M059J (cell line): ENCODE data around the gene RPE. TPM values are rescaled to one million over a fixed set of nuclear protein-coding genes. Genes with fewer than 3 reads are reported as not detected.

Experiments
- DNase-seq: peaks from one replicate; pipeline ENCODE4 v3.0.0-alpha.2; 2012; ENCODE audit warnings: low read depth
- total RNA-seq: library from RNA; depleted of rRNA; stranded (reverse); fragments of >200 nt; shearing (Covaris generic); gene quantifications from 2 replicates; pipeline ENCODE4 v1.2.3, GENCODE V29; 2014; rRNA removed

RPE gene
- total RNA-seq = 79.5 and 114 TPM in 2 replicates

GRCh38 chr2:210002158-210003157, at the start of gene RPE:
TSS of gene RPE (plus strand) at chr2:210002638. CDS start at chr2:210002662, 24 bp downstream.
- DNase-seq = peak; percentile 92

- no peak for DNase-seq
Observed at GRCh38 chr2:209956271-209956670, 46.2 kb upstream of the RPE start.

GRCh38 chr2:209958016-209958415, 44.4 kb upstream of the RPE start:
- DNase-seq = no peak

GRCh38 chr2:209960045-209960444, 42.4 kb upstream of the RPE start:
- DNase-seq = no peak

GRCh38 chr2:209960676-209961630, 41.5 kb upstream of the RPE start:
- peak; percentile 46 for DNase-seq

GRCh38 chr2:209965723-209966122, 36.7 kb upstream of the RPE start:
- DNase-seq = no peak

GRCh38 chr2:209969692-209970091, 32.7 kb upstream of the RPE start:
- no peak for DNase-seq

GRCh38 chr2:209970271-209970670, 32.2 kb upstream of the RPE start:
- no peak for DNase-seq

- no peak for DNase-seq
Observed at GRCh38 chr2:209970711-209971110, 31.7 kb upstream of the RPE start.

GRCh38 chr2:209973328-209973727, 29.1 kb upstream of the RPE start:
- DNase-seq = no peak

- peak; percentile 37 for DNase-seq
Observed at GRCh38 chr2:209974576-209974975, 27.9 kb upstream of the RPE start.

GRCh38 chr2:209976698-209977385, 25.6 kb upstream of the RPE start:
- DNase-seq = no peak

GRCh38 chr2:209977386-209978239, 24.8 kb upstream of the RPE start:
- DNase-seq = peak; percentile 35

GRCh38 chr2:209984291-209984690, 18.1 kb upstream of the RPE start:
- no peak for DNase-seq

GRCh38 chr2:209985874-209986273, 16.6 kb upstream of the RPE start:
- DNase-seq = no peak

- DNase-seq = peak; percentile 18
Observed at GRCh38 chr2:209986415-209986814, 16.0 kb upstream of the RPE start.

GRCh38 chr2:209988010-209988409, 14.4 kb upstream of the RPE start:
- DNase-seq = no peak

GRCh38 chr2:209990838-209991237, 11.6 kb upstream of the RPE start:
- DNase-seq = no peak

GRCh38 chr2:209993968-209994367, 8.5 kb upstream of the RPE start:
- DNase-seq = no peak

- DNase-seq = no peak
Observed at GRCh38 chr2:209998596-209998995, 3.8 kb upstream of the RPE start.
